ENCODE data around the gene TIMMDC1.
A peak's percentile ranks its signal among the peaks of the same experiment; 100 is the strongest.
"Not testable (repeated sequence)": the region's sequence is repeated elsewhere in the genome, so short reads cannot be mapped to it uniquely, and the experiment has no call there.

TIMMDC1 gene

DNA sequence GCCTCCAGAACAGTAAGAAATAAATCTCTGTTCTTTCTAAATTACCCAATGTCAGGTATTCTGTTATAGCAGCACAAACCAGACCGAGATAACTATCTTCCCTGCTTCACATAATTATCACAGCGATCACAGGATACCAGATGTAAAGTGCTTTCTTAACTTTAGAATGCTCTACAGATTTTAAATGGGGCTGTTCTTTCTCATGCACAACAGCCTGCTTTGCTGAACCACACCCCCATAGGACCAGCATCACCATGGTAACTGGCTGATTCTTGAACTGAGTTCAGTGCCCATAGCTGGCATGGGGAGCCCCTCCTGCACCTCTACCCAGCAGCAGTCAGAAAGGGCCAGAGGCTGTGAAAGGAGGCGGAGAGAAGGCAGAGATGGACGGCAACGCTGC, 53.3 kb downstream of the TIMMDC1 start:
- H3K27me3 ChIP-seq (replicated peaks; ENCODE audit: control insufficient read depth, insufficient read depth, low read length), result no peaks in the 10 kb centered on the region
- DNase-seq (ENCODE audit: extremely low read depth, insufficient read length), result no peak
- TF ChIP-seq, protein P1, sequence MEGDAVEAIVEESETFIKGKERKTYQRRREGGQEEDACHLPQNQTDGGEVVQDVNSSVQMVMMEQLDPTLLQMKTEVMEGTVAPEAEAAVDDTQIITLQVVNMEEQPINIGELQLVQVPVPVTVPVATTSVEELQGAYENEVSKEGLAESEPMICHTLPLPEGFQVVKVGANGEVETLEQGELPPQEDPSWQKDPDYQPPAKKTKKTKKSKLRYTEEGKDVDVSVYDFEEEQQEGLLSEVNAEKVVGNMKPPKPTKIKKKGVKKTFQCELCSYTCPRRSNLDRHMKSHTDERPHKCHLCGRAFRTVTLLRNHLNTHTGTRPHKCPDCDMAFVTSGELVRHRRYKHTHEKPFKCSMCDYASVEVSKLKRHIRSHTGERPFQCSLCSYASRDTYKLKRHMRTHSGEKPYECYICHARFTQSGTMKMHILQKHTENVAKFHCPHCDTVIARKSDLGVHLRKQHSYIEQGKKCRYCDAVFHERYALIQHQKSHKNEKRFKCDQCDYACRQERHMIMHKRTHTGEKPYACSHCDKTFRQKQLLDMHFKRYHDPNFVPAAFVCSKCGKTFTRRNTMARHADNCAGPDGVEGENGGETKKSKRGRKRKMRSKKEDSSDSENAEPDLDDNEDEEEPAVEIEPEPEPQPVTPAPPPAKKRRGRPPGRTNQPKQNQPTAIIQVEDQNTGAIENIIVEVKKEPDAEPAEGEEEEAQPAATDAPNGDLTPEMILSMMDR (IDR thresholded peaks at IDR 0.05; ENCODE audit: insufficient read depth, low read length, poor library complexity, severe bottlenecking), result no peak
- H3K36me3 ChIP-seq (ENCODE audit: control insufficient read depth, insufficient read depth, low read length), result peaks cover 17% of the 10 kb centered on the region
- peak overlapping the region; percentile 90 for H3K4me3 ChIP-seq (replicated peaks; ENCODE audit: low read depth, low read length)

DNA sequence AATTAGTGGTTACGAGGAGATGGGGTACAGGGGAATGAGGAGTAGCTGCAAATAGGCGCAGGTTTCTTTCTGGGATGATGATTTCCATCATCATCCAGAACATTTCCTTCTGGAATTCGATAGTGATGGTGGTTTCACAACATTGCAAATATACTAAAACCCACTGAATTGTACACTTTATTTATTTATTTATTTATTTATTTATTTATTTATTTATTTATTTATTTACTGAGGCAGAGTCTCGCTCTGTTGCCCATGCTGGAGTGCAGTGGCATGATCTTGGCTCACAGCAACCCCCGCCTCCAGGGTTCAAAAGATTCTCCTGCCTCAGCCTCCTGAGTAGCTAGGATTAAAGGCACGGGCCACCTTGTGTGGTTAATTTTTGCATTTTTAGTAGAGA, 54.6 kb downstream of the TIMMDC1 start:
- Histone ChIP-seq H3K36me3 (ENCODE audit: control insufficient read depth, insufficient read depth, low read length) (peaks cover 14% of the 10 kb centered on the region), H3K4me3 (replicated peaks; ENCODE audit: low read depth, low read length) (peak overlapping the region; percentile 90)
- DNase-seq (ENCODE audit: extremely low read depth, insufficient read length); H3K27me3 ChIP-seq (replicated peaks; ENCODE audit: control insufficient read depth, insufficient read depth, low read length): not testable (repeated sequence)

- Histone ChIP-seq H3K27me3 (replicated peaks; ENCODE audit: control insufficient read depth, insufficient read depth, low read length) (no peaks in the 10 kb centered on the region), H3K36me3 (ENCODE audit: control insufficient read depth, insufficient read depth, low read length) (peaks cover 12% of the 10 kb centered on the region), H3K4me3 (replicated peaks; ENCODE audit: low read depth, low read length) (peak overlapping the region; percentile 90)
- no peak for DNase-seq (ENCODE audit: extremely low read depth, insufficient read length)
- TF ChIP-seq, protein P1 (IDR thresholded peaks at IDR 0.05; ENCODE audit: insufficient read depth, low read length, poor library complexity, severe bottlenecking), result no peak
Measured at GRCh38 chr3:119553823-119554415, 55.6 kb downstream of the TIMMDC1 start.

DNA sequence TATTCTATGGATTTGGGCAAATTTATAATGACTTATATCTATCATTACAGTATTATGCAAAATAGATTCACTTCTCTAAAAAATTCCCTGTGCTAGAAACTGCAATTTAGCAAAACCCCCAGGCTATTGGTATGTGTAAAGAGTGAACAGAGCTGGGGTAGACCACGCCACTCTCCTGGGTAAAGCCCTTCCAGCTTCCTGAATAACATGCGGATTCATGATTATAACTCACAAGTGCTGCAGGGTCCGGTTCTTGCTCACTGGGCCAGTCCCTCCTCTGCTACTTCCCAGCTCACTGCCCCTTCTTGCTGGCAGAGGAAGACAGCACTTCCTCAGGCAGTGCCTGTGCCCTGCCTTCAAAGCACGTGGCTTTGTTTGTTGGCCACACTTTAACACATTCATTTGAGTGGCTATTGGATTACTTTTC, 57.0 kb downstream of the TIMMDC1 start:
- DNase-seq (ENCODE audit: extremely low read depth, insufficient read length), result no peak
- no peaks in the 10 kb centered on the region for H3K27me3 ChIP-seq (replicated peaks; ENCODE audit: control insufficient read depth, insufficient read depth, low read length)
- peak overlapping the region; percentile 90 for H3K4me3 ChIP-seq (replicated peaks; ENCODE audit: low read depth, low read length)
- TF ChIP-seq, protein P1 (IDR thresholded peaks at IDR 0.05; ENCODE audit: insufficient read depth, low read length, poor library complexity, severe bottlenecking), result no peak
- H3K36me3 ChIP-seq (ENCODE audit: control insufficient read depth, insufficient read depth, low read length), result peaks cover 11% of the 10 kb centered on the region

DNA sequence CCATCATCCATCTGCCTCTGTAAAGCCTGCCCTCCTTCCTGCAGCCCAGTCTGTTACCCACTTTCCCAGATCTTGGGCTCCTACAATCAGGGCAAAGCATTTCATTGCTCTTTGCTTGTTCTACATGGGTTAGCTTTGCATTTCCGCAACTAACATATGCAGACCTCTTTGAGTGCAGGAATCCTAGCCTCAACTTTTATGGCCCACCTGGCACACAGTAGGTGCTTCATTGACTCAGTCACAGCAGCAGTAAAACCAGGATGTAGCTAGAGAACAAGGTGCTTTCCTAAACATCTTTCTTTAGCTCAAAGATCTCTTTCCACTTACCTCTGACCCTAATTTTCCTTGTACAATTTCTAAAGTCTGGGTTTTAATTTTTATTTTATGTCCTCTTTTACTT, 57.6 kb downstream of the TIMMDC1 start:
- peaks cover 11% of the 10 kb centered on the region for H3K36me3 ChIP-seq (ENCODE audit: control insufficient read depth, insufficient read depth, low read length)
- H3K27me3 ChIP-seq (replicated peaks; ENCODE audit: control insufficient read depth, insufficient read depth, low read length), result no peaks in the 10 kb centered on the region
- TF ChIP-seq, protein P1 (IDR thresholded peaks at IDR 0.05; ENCODE audit: insufficient read depth, low read length, poor library complexity, severe bottlenecking), result no peak
- no peak for DNase-seq (ENCODE audit: extremely low read depth, insufficient read length)
- H3K4me3 ChIP-seq (replicated peaks; ENCODE audit: low read depth, low read length), result peak overlapping the region; percentile 90

DNA sequence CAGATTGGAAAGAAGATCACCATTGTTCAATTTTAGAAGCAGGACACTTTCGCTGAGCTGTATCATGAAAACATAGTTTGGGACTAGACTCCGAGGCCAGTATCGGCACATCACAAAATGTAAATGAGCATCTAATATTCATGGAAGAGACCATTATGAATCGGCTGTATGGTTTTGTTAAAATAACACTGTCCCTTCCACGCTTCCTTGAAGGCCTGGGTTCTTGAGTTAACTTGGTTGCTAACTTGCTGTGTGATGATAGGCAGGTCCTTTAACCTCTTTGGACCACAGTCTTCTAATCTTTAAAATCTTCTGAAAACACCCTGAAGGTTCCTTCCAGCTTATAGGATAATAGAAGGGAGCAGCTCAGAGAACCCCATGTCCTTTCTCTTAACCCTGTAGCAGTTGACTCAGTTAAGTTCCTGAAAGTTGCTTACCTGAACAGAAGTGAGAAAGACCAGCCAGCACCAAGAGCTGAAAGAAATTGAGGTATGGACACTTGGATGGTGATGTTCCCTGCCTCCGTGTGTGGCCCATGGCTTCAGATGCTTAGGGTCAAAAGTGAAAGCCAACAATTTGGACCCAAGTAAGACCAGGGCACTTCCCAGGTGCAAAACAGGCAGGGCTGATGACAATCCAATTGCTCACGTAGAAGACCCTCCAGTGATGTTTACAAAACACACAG, 59.0 kb downstream of the TIMMDC1 start:
- H3K4me3 ChIP-seq (replicated peaks; ENCODE audit: low read depth, low read length), result peak overlapping the region; percentile 90
- TF ChIP-seq, protein P1 (IDR thresholded peaks at IDR 0.05; ENCODE audit: insufficient read depth, low read length, poor library complexity, severe bottlenecking), result no peak

More for the DNA sequence above, 59.0 kb downstream of the TIMMDC1 start:
- DNase-seq (ENCODE audit: extremely low read depth, insufficient read length), result no peak
- Histone ChIP-seq H3K27me3 (replicated peaks; ENCODE audit: control insufficient read depth, insufficient read depth, low read length) (no peaks in the 10 kb centered on the region), H3K36me3 (ENCODE audit: control insufficient read depth, insufficient read depth, low read length) (peaks cover 9% of the 10 kb centered on the region)
